IMR-90 (cell line): ENCODE measurements around the gene FOXI1. TPM values are rescaled to one million over a fixed set of nuclear protein-coding genes. Genes with fewer than 3 reads are reported as not detected.

Experiments used
- ATAC-seq: fragments of 200-7000 bp; cut with Tn5 transposase; 2 replicates; pipeline ENCODE4 v1.9.1; 2020; ENCODE audit warnings: low read depth, mild to moderate bottlenecking, moderate library complexity
- BruUV-seq: library from RNA; stranded (reverse); fragments of 400-500 nt; replicated peaks from 2 replicates; lab custom pipeline; 2021; lab: Mats Ljungman, UMichigan
- CTCF ChIA-PET: fragments of 300-600 bp; formaldehyde crosslinking; extraction: SDS; loops from one replicate; lab custom pipeline; 2021; ENCODE audit warnings: antibody characterized with exemption; lab: Yijun Ruan, JAX
- POLR2A ChIA-PET: fragments of 300-600 bp; sonication (Branson Sonifier 250); formaldehyde crosslinking; loops from one replicate; lab custom pipeline; 2022; ENCODE audit warnings: antibody characterized with exemption; ENCODE audit not compliant: unreplicated experiment; lab: Charles Lee
- DNase-seq: peaks from one replicate; pipeline ENCODE4 v3.0.0; 2013
- H2AFZ ChIP-seq: replicated peaks from 2 replicates; pipeline ENCODE3; 2013; ENCODE audit warnings: low read length, mild to moderate bottlenecking; ENCODE audit not compliant: poor library complexity
- H2AK5ac ChIP-seq: 2 replicates; pipeline ENCODE4 v1.6.1; 2013; ENCODE audit warnings: low read depth, low read length, inconsistent platforms
- H2AK9ac ChIP-seq: replicated peaks from 2 replicates; pipeline ENCODE3; 2013; ENCODE audit warnings: mild to moderate bottlenecking, low read depth, low read length, moderate library complexity; ENCODE audit not compliant: poor library complexity
- H2BK120ac ChIP-seq: 2 replicates; pipeline ENCODE4 v1.6.1; 2013; ENCODE audit warnings: low read depth, low read length, inconsistent platforms
- H2BK15ac ChIP-seq: 3 replicates; pipeline ENCODE4 v1.6.1; 2013; ENCODE audit warnings: low read depth, low read length, inconsistent platforms
- H2BK20ac ChIP-seq: 2 replicates; pipeline ENCODE4 v1.6.1; 2013; ENCODE audit warnings: low read depth, mild to moderate bottlenecking, inconsistent platforms, low read length, moderate library complexity
- H2BK5ac ChIP-seq: 2 replicates; pipeline ENCODE4 v1.6.1; 2013; ENCODE audit warnings: mild to moderate bottlenecking, low read depth, low read length, inconsistent platforms; ENCODE audit not compliant: poor library complexity, severe bottlenecking
- H3K14ac ChIP-seq: replicated peaks from 2 replicates; pipeline ENCODE4 v1.6.1; 2013; ENCODE audit warnings: low read depth, low read length, inconsistent platforms
- H3K18ac ChIP-seq: 2 replicates; pipeline ENCODE4 v1.6.1; 2013; ENCODE audit warnings: low read depth, low read length, control low read depth
- H3K23ac ChIP-seq: 2 replicates; pipeline ENCODE4 v1.6.1; 2013; ENCODE audit warnings: low read depth, low read length, inconsistent platforms
- H3K27ac ChIP-seq: 2 replicates; pipeline ENCODE4 v1.5.1; 2013; ENCODE audit warnings: mild to moderate bottlenecking, control low read depth, low read length; ENCODE audit not compliant: insufficient read depth
- H3K27me3 ChIP-seq: 2 replicates; pipeline ENCODE4 v1.6.1; 2013; ENCODE audit warnings: low read length; ENCODE audit not compliant: control insufficient read depth, insufficient read depth
- H3K36me3 ChIP-seq: 2 replicates; pipeline ENCODE4 v1.6.1; 2013; ENCODE audit warnings: low read length, mixed read lengths; ENCODE audit not compliant: control insufficient read depth, insufficient read depth
- H3K4ac ChIP-seq: 2 replicates; pipeline ENCODE4 v1.6.1; 2013; ENCODE audit warnings: low read depth, low read length, inconsistent platforms
- H3K4me1 ChIP-seq: 2 replicates; pipeline ENCODE4 v1.6.1; 2013; ENCODE audit warnings: low read length, mixed read lengths; ENCODE audit not compliant: control insufficient read depth, insufficient read depth
- H3K4me2 ChIP-seq: 2 replicates; pipeline ENCODE4 v1.6.1; 2013; ENCODE audit warnings: low read depth, mild to moderate bottlenecking, control low read depth, low read length, moderate library complexity
- H3K4me3 ChIP-seq: 2 replicates; pipeline ENCODE4 v1.5.1; 2013; ENCODE audit warnings: low read depth, mild to moderate bottlenecking, control low read depth, low read length, moderate library complexity; ENCODE audit not compliant: insufficient read depth
- H3K56ac ChIP-seq: 2 replicates; pipeline ENCODE4 v1.6.1; 2013; ENCODE audit warnings: low read length, inconsistent platforms; ENCODE audit not compliant: insufficient read depth; ENCODE audit errors: extremely low read depth
- H3K79me1 ChIP-seq, 2 experiments: 2 replicates each; pipeline ENCODE4 v1.6.1; 2013; ENCODE audit warnings: low read length in 2 of 2, inconsistent platforms in 1 of 2, low read depth in 1 of 2
- H3K9ac ChIP-seq: 2 replicates; pipeline ENCODE4 v1.6.1; 2013; ENCODE audit warnings: low read depth, low read length, control low read depth
- H3K9me1 ChIP-seq: 2 replicates; pipeline ENCODE4 v1.6.1; 2013; ENCODE audit warnings: low read length, inconsistent platforms; ENCODE audit not compliant: insufficient read depth
- H3K9me3 ChIP-seq: 2 replicates; pipeline ENCODE4 v1.6.1; 2013; ENCODE audit warnings: low read length; ENCODE audit not compliant: control insufficient read depth, insufficient read depth
- H4K20me1 ChIP-seq: 2 replicates; pipeline ENCODE4 v1.6.1; 2013; ENCODE audit warnings: low read length, inconsistent platforms; ENCODE audit not compliant: insufficient read depth
- H4K5ac ChIP-seq: 2 replicates; pipeline ENCODE4 v1.6.1; 2013; ENCODE audit warnings: mild to moderate bottlenecking, low read depth, low read length, control low read depth
- H4K8ac ChIP-seq, 2 experiments: 2 replicates each; pipeline ENCODE4 v1.6.1; 2013; ENCODE audit warnings: low read depth in 2 of 2, low read length in 2 of 2, control low read depth in 1 of 2, inconsistent platforms in 1 of 2
- H4K91ac ChIP-seq: 2 replicates; pipeline ENCODE4 v1.6.1; 2013; ENCODE audit warnings: low read depth, low read length, inconsistent platforms; ENCODE audit not compliant: insufficient read depth
- CHD1 ChIP-seq: IDR thresholded peaks from 2 replicates; pipeline ENCODE4 v1.6.1; 2012; ENCODE audit warnings: low read depth, low read length, improper control_type of control experiment
- FOS ChIP-seq: fragments of 150-350 bp; IDR thresholded peaks from 2 replicates; pipeline ENCODE4 v1.6.1; 2016; ENCODE audit warnings: low read depth, low read length
- MAFK ChIP-seq: IDR thresholded peaks from 2 replicates; pipeline ENCODE4 v1.6.1; 2012; ENCODE audit warnings: low read depth, low read length, improper control_type of control experiment
- MAZ ChIP-seq: IDR thresholded peaks from 2 replicates; pipeline ENCODE4 v1.6.1; 2012; ENCODE audit warnings: low read depth, mild to moderate bottlenecking, low read length, improper control_type of control experiment, moderate library complexity, borderline replicate concordance
- MXI1 ChIP-seq: IDR thresholded peaks from 2 replicates; pipeline ENCODE4 v1.6.1; 2012; ENCODE audit warnings: low read depth, mild to moderate bottlenecking, low read length, moderate library complexity, borderline replicate concordance
- POLR2A ChIP-seq: IDR thresholded peaks from 2 replicates; pipeline ENCODE4 v1.6.1; 2012; ENCODE audit warnings: mild to moderate bottlenecking, low read depth, low read length
- RAD21 ChIP-seq: IDR thresholded peaks from 2 replicates; pipeline ENCODE4 v1.6.1; 2012; ENCODE audit warnings: low read length, improper control_type of control experiment
- RCOR1 ChIP-seq: IDR thresholded peaks from 2 replicates; pipeline ENCODE4 v1.6.1; 2012; ENCODE audit warnings: mild to moderate bottlenecking, low read length, improper control_type of control experiment; ENCODE audit not compliant: insufficient replicate concordance
- RFX5 ChIP-seq: IDR thresholded peaks from 2 replicates; pipeline ENCODE4 v1.8.0; 2012; ENCODE audit warnings: low read depth, mild to moderate bottlenecking, low read length, moderate library complexity
- SMC3 ChIP-seq: fragments of 150-350 bp; IDR thresholded peaks from 2 replicates; pipeline ENCODE4 v1.6.1; 2016; ENCODE audit warnings: low read depth, mild to moderate bottlenecking, antibody characterized with exemption, low read length, moderate library complexity
- USF2 ChIP-seq: fragments of 150-350 bp; IDR thresholded peaks from 2 replicates; pipeline ENCODE4 v1.6.1; 2017; ENCODE audit warnings: mild to moderate bottlenecking, antibody characterized with exemption, low read length, low read depth
- WGBS, 2 experiments: methylation state at CpG; one replicate each; pipeline versions ENCODE4 v1.1.5 to v1.1.7; 2013; ENCODE audit warnings: missing lambda C conversion rate in 2 of 2; ENCODE audit not compliant: insufficient read length in 1 of 2; ENCODE audit errors: extremely low coverage in 2 of 2; 5-methylcytosine and 5-hydroxymethylcytosine counted together
- dilution Hi-C: fragments of 300-500 bp; cut with HindIII; formaldehyde crosslinking; loops from one replicate; pipeline ENCODE4 v1.14.3; 2018; ENCODE audit warnings: low sequenced_read_pairs; ENCODE audit not compliant: unreplicated experiment
- in situ Hi-C: fragments of 300-500 bp; cut with MboI; formaldehyde crosslinking; loops from 3 replicates; pipeline ENCODE4 v1.14.3; 2019; ENCODE audit warnings: low sequenced_read_pairs, inconsistent platforms, mixed read lengths
- intact Hi-C: fragments of 100-400 bp; cut with micrococcal nuclease; formaldehyde crosslinking; loops from 2 replicates; pipeline ENCODE4 v1.10.0; 2022
- polyA plus RNA-seq, 3 experiments: library from polyadenylated mRNA; depleted of rRNA; stranded (reverse); fragments of >200 nt; gene quantifications; 2 replicates each; pipeline ENCODE4 v1.2.3, GENCODE V29; 2012; ENCODE audit warnings: low replicate concordance in 1 of 3
- total RNA-seq: library from RNA; depleted of rRNA; stranded (reverse); fragments of >200 nt; gene quantifications from 2 replicates; pipeline ENCODE4 v1.2.3, GENCODE V29; 2012
- TF ChIP-seq, protein P1 (sequence below): conservative IDR thresholded peaks from 2 replicates; pipeline ENCODE4 v1.5.1; 2012; ENCODE audit warnings: mild to moderate bottlenecking, low read depth, low read length, improper control_type of control experiment
- TF ChIP-seq, protein P2 (sequence below): fragments of 150-350 bp; IDR thresholded peaks from 2 replicates; pipeline ENCODE4 v1.6.1; 2016; ENCODE audit warnings: low read depth, mild to moderate bottlenecking, low read length, moderate library complexity, borderline replicate concordance

Gene FOXI1
- total and polyA plus RNA-seq, 2 of the 4 experiments (the other 2 are of a cell fraction): not detected

- no peaks in the 10 kb centered on the region for H3K9me1 ChIP-seq
- no peaks in the 10 kb centered on the region for H4K20me1 ChIP-seq
- H2BK15ac ChIP-seq: no peak overlapping the region
- no peak overlapping the region for H2AK9ac ChIP-seq
- no peak overlapping the region for H4K91ac ChIP-seq
- in situ Hi-C loops (no loop called here), dilution Hi-C loops (no loop called here), intact Hi-C loops (loop anchor here (1.0 to 10.0 kb wide), 4 partner anchors 90 to 1086 kb away; partner anchors contain the start of genes INSYN2B and SPDL1)
- no peak overlapping the region for H3K4me3 ChIP-seq
- no peak overlapping the region for H3K56ac ChIP-seq
- no peaks in the 10 kb centered on the region for H3K9me3 ChIP-seq
- H3K27ac ChIP-seq: no peak overlapping the region
- no peaks in the 10 kb centered on the region for H3K4me1 ChIP-seq
- POLR2A ChIA-PET: no interaction called here
- H2BK5ac ChIP-seq: no peak overlapping the region
- peak overlapping the region; percentile 26 for H2AFZ ChIP-seq
- CTCF ChIA-PET: interaction anchor here (0.5 to 2.3 kb wide), 15 partner anchors 9 to 487 kb away, joined by 3 to 15 read pairs (median 3); partner anchors contain the start of genes INSYN2B and SPDL1
- no peak overlapping the region for H3K14ac ChIP-seq
- H2BK20ac ChIP-seq: no peak overlapping the region
- no peak overlapping the region for H3K18ac ChIP-seq
- no peak overlapping the region for H2AK5ac ChIP-seq
- no peak overlapping the region for H3K4ac ChIP-seq
- DNase-seq (peak; percentile 45), ATAC-seq (peak; percentile 97)
- H4K8ac ChIP-seq: no peak overlapping the region
- no peaks in the 10 kb centered on the region for H3K36me3 ChIP-seq
- H3K23ac ChIP-seq: no peak overlapping the region
- no peaks in the 10 kb centered on the region for H3K79me1 ChIP-seq
- no TSS peak for BruUV-seq
- H4K5ac ChIP-seq: no peak overlapping the region
- no peak overlapping the region for H3K4me2 ChIP-seq
- peaks cover 4% of the 10 kb centered on the region for H3K27me3 ChIP-seq
- no peak overlapping the region for H3K9ac ChIP-seq
- TF ChIP-seq RAD21 (peak; percentile 72), POLR2A (no peak), MAZ (no peak), CHD1 (no peak), MAFK (no peak), USF2 (no peak), RCOR1 (no peak), MXI1 (no peak), RFX5 (no peak), SMC3 (peak; percentile 46; the same call in 1 of the 2 replicates), FOS (no peak)
- TF ChIP-seq, protein P1, sequence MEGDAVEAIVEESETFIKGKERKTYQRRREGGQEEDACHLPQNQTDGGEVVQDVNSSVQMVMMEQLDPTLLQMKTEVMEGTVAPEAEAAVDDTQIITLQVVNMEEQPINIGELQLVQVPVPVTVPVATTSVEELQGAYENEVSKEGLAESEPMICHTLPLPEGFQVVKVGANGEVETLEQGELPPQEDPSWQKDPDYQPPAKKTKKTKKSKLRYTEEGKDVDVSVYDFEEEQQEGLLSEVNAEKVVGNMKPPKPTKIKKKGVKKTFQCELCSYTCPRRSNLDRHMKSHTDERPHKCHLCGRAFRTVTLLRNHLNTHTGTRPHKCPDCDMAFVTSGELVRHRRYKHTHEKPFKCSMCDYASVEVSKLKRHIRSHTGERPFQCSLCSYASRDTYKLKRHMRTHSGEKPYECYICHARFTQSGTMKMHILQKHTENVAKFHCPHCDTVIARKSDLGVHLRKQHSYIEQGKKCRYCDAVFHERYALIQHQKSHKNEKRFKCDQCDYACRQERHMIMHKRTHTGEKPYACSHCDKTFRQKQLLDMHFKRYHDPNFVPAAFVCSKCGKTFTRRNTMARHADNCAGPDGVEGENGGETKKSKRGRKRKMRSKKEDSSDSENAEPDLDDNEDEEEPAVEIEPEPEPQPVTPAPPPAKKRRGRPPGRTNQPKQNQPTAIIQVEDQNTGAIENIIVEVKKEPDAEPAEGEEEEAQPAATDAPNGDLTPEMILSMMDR: peak; percentile 62
- TF ChIP-seq, protein P2, sequence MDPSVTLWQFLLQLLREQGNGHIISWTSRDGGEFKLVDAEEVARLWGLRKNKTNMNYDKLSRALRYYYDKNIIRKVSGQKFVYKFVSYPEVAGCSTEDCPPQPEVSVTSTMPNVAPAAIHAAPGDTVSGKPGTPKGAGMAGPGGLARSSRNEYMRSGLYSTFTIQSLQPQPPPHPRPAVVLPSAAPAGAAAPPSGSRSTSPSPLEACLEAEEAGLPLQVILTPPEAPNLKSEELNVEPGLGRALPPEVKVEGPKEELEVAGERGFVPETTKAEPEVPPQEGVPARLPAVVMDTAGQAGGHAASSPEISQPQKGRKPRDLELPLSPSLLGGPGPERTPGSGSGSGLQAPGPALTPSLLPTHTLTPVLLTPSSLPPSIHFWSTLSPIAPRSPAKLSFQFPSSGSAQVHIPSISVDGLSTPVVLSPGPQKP: no peak
- H2BK120ac ChIP-seq: no peak overlapping the region
- 14% methylated on average over 11 of the region's 14 CpGs; no CpG with 5 or more reads in 1 of the 2 experiments for WGBS, 2 experiments
These were observed 34.9 kb upstream of the FOXI1 start for GRCh38 chr5:170070556-170071412.
